H1 (cell line): Measurements from ENCODE around the gene RIBC2. TPM values are rescaled to one million over a fixed set of nuclear protein-coding genes. Genes with fewer than 3 reads are reported as not detected.
A peak's percentile ranks its signal among the peaks of the same experiment; 100 is the strongest.

Experiments
- CTCF ChIA-PET: fragments of 300-600 bp; sonication (Branson Sonifier 250); formaldehyde crosslinking; loops from one replicate; lab custom pipeline; 2021; ENCODE audit not compliant: partially characterized antibody; lab: Charles Lee
- POLR2A ChIA-PET: fragments of 300-600 bp; sonication (Branson Sonifier 250); formaldehyde crosslinking; loops from one replicate; lab custom pipeline; 2021; ENCODE audit warnings: inconsistent platforms; ENCODE audit not compliant: partially characterized antibody; lab: Charles Lee
- DNase-seq, 2 experiments: peaks; one replicate each; pipeline versions ENCODE4 v3.0.0 to v3.0.0-alpha.2; 2010 to 2022; ENCODE audit warnings: low spot score in 2 of 2, low read depth in 1 of 2, mixed read lengths in 1 of 2
- FAIRE-seq: peaks from 2 replicates; lab custom pipeline; 2011; peaks lifted over from hg19 to GRCh38; lab: Jason Lieb, UNC
- H2AFZ ChIP-seq: 2 replicates; pipeline ENCODE4 v1.8.1; 2012; ENCODE audit warnings: low read length, inconsistent platforms
- H2AK5ac ChIP-seq: 2 replicates; pipeline ENCODE4 v1.6.1; 2013; ENCODE audit warnings: low read depth, low read length
- H2BK120ac ChIP-seq: replicated peaks from 2 replicates; pipeline ENCODE3; 2013; ENCODE audit warnings: low read depth, low read length, inconsistent platforms
- H2BK12ac ChIP-seq: 2 replicates; pipeline ENCODE4 v1.6.1; 2013; ENCODE audit warnings: low read depth, low read length
- H2BK15ac ChIP-seq: 2 replicates; pipeline ENCODE4 v1.6.1; 2013; ENCODE audit warnings: low read length
- H2BK20ac ChIP-seq: 2 replicates; pipeline ENCODE4 v1.6.1; 2013; ENCODE audit warnings: low read length
- H2BK5ac ChIP-seq: 2 replicates; pipeline ENCODE4 v1.6.1; 2013; ENCODE audit warnings: low read depth, low read length
- H3K14ac ChIP-seq: 2 replicates; pipeline ENCODE4 v1.6.1; 2013; ENCODE audit warnings: inconsistent platforms; ENCODE audit not compliant: insufficient read length
- H3K18ac ChIP-seq: 2 replicates; pipeline ENCODE4 v1.6.1; 2013; ENCODE audit warnings: low read length; ENCODE audit errors: extremely low read depth
- H3K23ac ChIP-seq: 2 replicates; pipeline ENCODE4 v1.6.1; 2013; ENCODE audit warnings: inconsistent platforms; ENCODE audit not compliant: insufficient read length
- H3K23me2 ChIP-seq: 2 replicates; pipeline ENCODE4 v1.6.1; 2013; ENCODE audit warnings: low read depth, low read length
- H3K27ac ChIP-seq: 2 replicates; pipeline ENCODE4 v1.6.1; 2011; ENCODE audit warnings: low read depth, low read length, inconsistent platforms
- H3K27me3 ChIP-seq, 4 experiments: replicated peaks in 1 of 4; 1 replicate in 1 of 4; 2 replicates in 3 of 4; pipeline versions ENCODE4 v1.6.1 to v1.8.1; 2011 to 2013; ENCODE audit warnings: low read length in 3 of 4, mild to moderate bottlenecking in 3 of 4, inconsistent platforms in 2 of 4, mixed read lengths in 2 of 4, moderate library complexity in 1 of 4; ENCODE audit not compliant: control insufficient read depth in 3 of 4, insufficient read depth in 3 of 4; ENCODE audit errors: extremely low read depth in 1 of 4
- H3K36me3 ChIP-seq, 4 experiments: 2 replicates each; pipeline versions ENCODE4 v1.6.1 to v1.8.1; 2011 to 2013; ENCODE audit warnings: mild to moderate bottlenecking in 4 of 4, low read length in 3 of 4, moderate library complexity in 2 of 4, control low read depth in 1 of 4, inconsistent platforms in 1 of 4; ENCODE audit not compliant: insufficient read depth in 4 of 4, control insufficient read depth in 2 of 4
- H3K4ac ChIP-seq: replicated peaks from 2 replicates; pipeline ENCODE3; 2013; ENCODE audit warnings: low read length, low read depth, mixed read lengths, inconsistent platforms; ENCODE audit not compliant: insufficient read length
- H3K4me1 ChIP-seq, 4 experiments: replicated peaks in 1 of 4; 1 replicate in 1 of 4; 2 replicates in 3 of 4; pipeline versions ENCODE4 v1.6.1 to v1.8.1; 2011 to 2013; ENCODE audit warnings: low read length in 3 of 4, inconsistent platforms in 2 of 4, mixed read lengths in 1 of 4; ENCODE audit not compliant: insufficient read depth in 4 of 4, control insufficient read depth in 3 of 4
- H3K4me2 ChIP-seq, 2 experiments: 2 replicates each; pipeline versions ENCODE4 v1.6.1 to v1.8.1; 2011 to 2013; ENCODE audit warnings: low read depth in 2 of 2, low read length in 2 of 2, control low read depth in 1 of 2, inconsistent platforms in 1 of 2, mild to moderate bottlenecking in 1 of 2; ENCODE audit not compliant: insufficient read depth in 1 of 2
- H3K4me3 ChIP-seq, 4 experiments: fragments of 200-600, 300-600 bp in 1 of 4; sonication (generic), shearing (Covaris generic), sonication (Bioruptor Twin) in 1 of 4; 2 replicates each; pipeline versions ENCODE4 v1.5.1 to v1.8.1; 2011 to 2016; ENCODE audit warnings: low read length in 4 of 4, low read depth in 3 of 4, control low read depth in 2 of 4, inconsistent platforms in 2 of 4, mild to moderate bottlenecking in 2 of 4, mixed read lengths in 1 of 4, moderate library complexity in 1 of 4; ENCODE audit not compliant: insufficient read depth in 2 of 4; ENCODE audit errors: extremely low read depth in 1 of 4
- H3K56ac ChIP-seq: replicated peaks from 2 replicates; pipeline ENCODE3; 2013; ENCODE audit warnings: low read depth, mild to moderate bottlenecking, mixed read lengths, low read length, inconsistent platforms; ENCODE audit not compliant: insufficient read length
- H3K79me1 ChIP-seq: 2 replicates; pipeline ENCODE4 v1.6.1; 2013; ENCODE audit warnings: low read depth, low read length, control low read depth
- H3K79me2 ChIP-seq, 2 experiments: 2 replicates each; pipeline versions ENCODE4 v1.6.1 to v1.8.1; 2012 to 2013; ENCODE audit warnings: low read length in 2 of 2, mild to moderate bottlenecking in 2 of 2, inconsistent platforms in 1 of 2; ENCODE audit not compliant: insufficient read depth in 2 of 2, control insufficient read depth in 1 of 2
- H3K9ac ChIP-seq, 4 experiments: replicated peaks in 1 of 4; 1 replicate in 1 of 4; 2 replicates in 3 of 4; pipeline versions ENCODE4 v1.6.1 to v1.8.1; 2011 to 2013; ENCODE audit warnings: low read depth in 3 of 4, low read length in 3 of 4, control low read depth in 2 of 4, mild to moderate bottlenecking in 2 of 4, moderate library complexity in 2 of 4, inconsistent platforms in 1 of 4; ENCODE audit errors: extremely low read depth in 1 of 4
- H3K9me3 ChIP-seq, 2 experiments: 2 replicates each; pipeline versions ENCODE4 v1.6.1 to v1.8.1; 2012 to 2013; ENCODE audit warnings: mild to moderate bottlenecking in 2 of 2, moderate library complexity in 2 of 2, control low read depth in 1 of 2, inconsistent platforms in 1 of 2, low read depth in 1 of 2, low read length in 1 of 2, mixed read lengths in 1 of 2; ENCODE audit not compliant: insufficient read depth in 2 of 2
- H4K20me1 ChIP-seq, 2 experiments: replicated peaks in 1 of 2; 2 replicates each; pipeline versions ENCODE3 to v1.8.1; 2011 to 2013; ENCODE audit warnings: inconsistent platforms in 2 of 2, low read length in 2 of 2, mild to moderate bottlenecking in 1 of 2; ENCODE audit not compliant: insufficient read depth in 2 of 2, control insufficient read depth in 1 of 2
- H4K5ac ChIP-seq: 2 replicates; pipeline ENCODE4 v1.6.1; 2013; ENCODE audit warnings: low read length, low read depth, mixed read lengths, inconsistent platforms; ENCODE audit not compliant: insufficient read length
- H4K8ac ChIP-seq: 2 replicates; pipeline ENCODE4 v1.8.0; 2013; ENCODE audit warnings: mild to moderate bottlenecking, moderate library complexity, low read length, inconsistent platforms; ENCODE audit not compliant: insufficient read depth; ENCODE audit errors: extremely low read depth
- H4K91ac ChIP-seq: replicated peaks from 2 replicates; pipeline ENCODE3; 2013; ENCODE audit warnings: low read length, mixed read lengths, inconsistent platforms; ENCODE audit not compliant: insufficient read length
- CHD2 ChIP-seq: IDR thresholded peaks from 2 replicates; pipeline ENCODE4 v1.6.1; 2012; ENCODE audit warnings: low read length, improper control_type of control experiment
- MAX ChIP-seq: IDR thresholded peaks from 2 replicates; pipeline ENCODE4 v1.6.1; 2012; ENCODE audit warnings: inconsistent platforms
- RBBP5 ChIP-seq: IDR thresholded peaks from 2 replicates; pipeline ENCODE4 v1.7.1; 2012; ENCODE audit warnings: low read depth, mild to moderate bottlenecking, inconsistent platforms, low read length, moderate library complexity, borderline replicate concordance
- TBP ChIP-seq: IDR thresholded peaks from 2 replicates; pipeline ENCODE4 v1.6.1; 2011; ENCODE audit warnings: low read depth, low read length, improper control_type of control experiment
- TCF12 ChIP-seq: IDR thresholded peaks from 2 replicates; pipeline ENCODE4 v1.6.1; 2011; ENCODE audit warnings: low read depth, mild to moderate bottlenecking, low read length
- WGBS, 2 experiments: shearing (Covaris generic) in 1 of 2; methylation state at CpG; one replicate each; pipeline versions ENCODE4 v1.1.6 to v1.1.7; 2013 to 2015; ENCODE audit warnings: low lambda C conversion rate in 2 of 2, mixed read lengths in 2 of 2, inconsistent platforms in 1 of 2, low coverage in 1 of 2, missing lambda C conversion rate in 1 of 2; ENCODE audit not compliant: insufficient replicate concordance in 2 of 2, insufficient coverage in 1 of 2, insufficient read length in 1 of 2; ENCODE audit errors: extremely low coverage in 1 of 2, missing lambda C conversion rate in 1 of 2; 5-methylcytosine and 5-hydroxymethylcytosine counted together
- polyA plus RNA-seq, 7 experiments: library from polyadenylated mRNA; depleted of rRNA in 3 of 7; stranded (reverse) in 5 of 7; unstranded in 2 of 7; fragments of >200 nt in 5 of 7; fragments of 200-250 nt in 2 of 7; gene quantifications; 1 replicate in 5 of 7; 2 replicates in 1 of 7; 4 replicates in 1 of 7; pipeline versions ENCODE4 v1.2.1 to v1.2.3, GENCODE V29; 2011 to 2013; ENCODE audit warnings: missing spikeins in 2 of 7, mixed read lengths in 2 of 7
- total RNA-seq: library from RNA; stranded (reverse); fragmentation: NEBNext Ultra II Directional; extraction: Animal tissue kit (Norgen Biotek cat#: 25700); gene quantifications from 2 replicates; pipeline ENCODE4 v1.2.1, GENCODE V29; 2021

RIBC2 gene
- total and polyA plus RNA-seq, 2 of the 8 experiments (the other 6 are each of a cell fraction or from before 2014, with no cell fraction given): 0.79 to 2.1 TPM

- H3K4me1 ChIP-seq: peaks cover 0 to 2% (median 1%) of the 10 kb centered on the region in 4 experiments; a peak in 1 of 7 replicates
- no peaks in the 10 kb centered on the region for H4K20me1 ChIP-seq
- no peak overlapping the region for H3K23ac ChIP-seq
- DNase-seq (no peak), FAIRE-seq (no peak)
- H4K5ac ChIP-seq: no peak overlapping the region
- no peak overlapping the region; the same call in 1 of the 2 replicates for H2AK5ac ChIP-seq
- no peak overlapping the region for H2BK120ac ChIP-seq
- H4K8ac ChIP-seq: peak overlapping the region; percentile 9; the same call in 1 of the 2 replicates
- no peak overlapping the region for H3K9ac ChIP-seq
- TF ChIP-seq RBBP5 (no peak), MAX (no peak), TCF12 (no peak), CHD2 (no peak), TBP (no peak)
- no peak overlapping the region for H3K18ac ChIP-seq
- POLR2A ChIA-PET: interaction anchor here (1.9 kb wide), 1 partner anchor 28 kb away, joined by 6 read pairs; no protein-coding TSS in a partner anchor
- H3K36me3 ChIP-seq: no peaks in the 10 kb centered on the region
- H3K56ac ChIP-seq: no peak overlapping the region
- no peak overlapping the region for H3K4me3 ChIP-seq
- H3K27ac ChIP-seq: no peak overlapping the region
- no peak overlapping the region for H2BK12ac ChIP-seq
- no peak overlapping the region for H4K91ac ChIP-seq
- H3K27me3 ChIP-seq: no peaks in the 10 kb centered on the region
- H3K9me3 ChIP-seq: no peaks in the 10 kb centered on the region
- H3K4ac ChIP-seq: no peak overlapping the region
- 82% methylated on average over 7 of the region's 8 CpGs; no CpG with 5 or more reads in 1 of the 2 experiments for WGBS, 2 experiments
- no peak overlapping the region for H2BK20ac ChIP-seq
- H3K14ac ChIP-seq: no peak overlapping the region
- H2BK5ac ChIP-seq: no peak overlapping the region
- H3K79me1 ChIP-seq: peaks cover 3% of the 10 kb centered on the region; the same call in 1 of the 2 replicates
- no peak overlapping the region for H2BK15ac ChIP-seq
- H3K4me2 ChIP-seq: no peak overlapping the region
- no peaks in the 10 kb centered on the region for H3K23me2 ChIP-seq
- CTCF ChIA-PET: interaction anchor here (0.6 to 3.6 kb wide), 4 partner anchors 10 to 103 kb away, joined by 3 to 16 read pairs (median 4); no protein-coding TSS in a partner anchor
- H2AFZ ChIP-seq: no peak overlapping the region
- no peaks in the 10 kb centered on the region for H3K79me2 ChIP-seq
Measured at GRCh38 chr22:45475063-45475747, 61.7 kb downstream of the RIBC2 start.
